Measurements from ENCODE around the gene ARSA.
A peak's percentile ranks its signal among the peaks of the same experiment; 100 is the strongest.
"Not testable (repeated sequence)": the region's sequence is repeated elsewhere in the genome, so short reads cannot be mapped to it uniquely, and the experiment has no call there.

Gene ARSA

DNA sequence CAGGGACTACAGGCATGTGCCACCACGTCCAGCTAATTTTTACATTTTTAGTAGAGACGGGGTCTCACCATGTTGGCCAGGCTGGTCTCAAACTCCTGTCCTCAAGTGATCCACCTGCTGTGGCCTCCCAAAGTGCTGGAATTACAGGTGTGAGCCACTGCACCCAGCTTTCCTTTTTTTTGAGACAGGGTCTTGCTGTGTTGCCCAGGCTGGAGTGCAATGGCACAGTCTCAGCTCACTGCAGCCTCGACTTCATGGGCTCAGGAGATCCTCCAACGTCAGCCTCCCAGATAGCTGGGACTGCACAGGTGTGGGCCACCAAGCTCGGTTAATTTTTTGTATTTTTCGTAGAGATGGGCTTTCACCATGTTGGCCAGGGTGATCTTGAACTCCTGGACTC is 26.7 kb upstream of the ARSA start:
- H3K36me3 ChIP-seq (ENCODE audit: control insufficient read depth, insufficient read depth, low read length); H3K9me3 ChIP-seq (ENCODE audit: control insufficient read depth, low read length); H3K27me3 ChIP-seq (ENCODE audit: control insufficient read depth, insufficient read depth, low read length, poor library complexity, severe bottlenecking); H3K4me3 ChIP-seq (ENCODE audit: insufficient read depth, low read depth, low read length); H3K4me1 ChIP-seq (ENCODE audit: control insufficient read depth, insufficient read depth, low read length); H3K27ac ChIP-seq (ENCODE audit: insufficient read depth, low read depth, low read length, poor library complexity, severe bottlenecking): not testable (repeated sequence)
- 92 to 94% methylated on average over 6 of the region's 6 CpGs for WGBS, 2 experiments

DNA sequence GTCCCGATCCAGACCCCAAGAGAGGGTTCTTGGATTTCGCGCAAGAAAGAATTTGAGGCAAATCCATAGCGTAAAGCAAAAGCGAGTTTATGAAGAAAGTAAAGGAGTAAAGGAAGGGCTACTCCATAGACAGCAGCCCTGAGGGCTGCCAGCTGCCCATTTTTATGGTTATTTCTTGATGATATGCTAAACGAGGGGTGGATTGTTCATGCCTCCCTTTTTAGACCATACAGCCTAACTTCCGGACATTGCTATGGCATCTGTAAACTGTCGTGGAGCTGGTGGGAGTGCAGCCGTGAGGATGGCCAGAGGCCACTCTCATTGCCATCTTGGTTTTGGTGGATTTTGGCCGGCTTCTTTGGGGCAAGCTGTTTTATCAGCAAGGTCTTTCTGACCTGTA is 25.3 kb upstream of the ARSA start:
- Histone ChIP-seq H3K36me3 (ENCODE audit: control insufficient read depth, insufficient read depth, low read length) (no peaks in the 10 kb centered on the region), H3K27ac (ENCODE audit: insufficient read depth, low read depth, low read length, poor library complexity, severe bottlenecking) (no peak overlapping the region), H3K9me3 (ENCODE audit: control insufficient read depth, low read length) (peaks cover 2% of the 10 kb centered on the region), H3K27me3 (ENCODE audit: control insufficient read depth, insufficient read depth, low read length, poor library complexity, severe bottlenecking) (no peaks in the 10 kb centered on the region), H3K4me1 (ENCODE audit: control insufficient read depth, insufficient read depth, low read length) (no peaks in the 10 kb centered on the region), H3K4me3 (ENCODE audit: insufficient read depth, low read depth, low read length) (no peak overlapping the region)
- 93 to 95% methylated on average over 10 of the region's 10 CpGs for WGBS, 2 experiments

DNA sequence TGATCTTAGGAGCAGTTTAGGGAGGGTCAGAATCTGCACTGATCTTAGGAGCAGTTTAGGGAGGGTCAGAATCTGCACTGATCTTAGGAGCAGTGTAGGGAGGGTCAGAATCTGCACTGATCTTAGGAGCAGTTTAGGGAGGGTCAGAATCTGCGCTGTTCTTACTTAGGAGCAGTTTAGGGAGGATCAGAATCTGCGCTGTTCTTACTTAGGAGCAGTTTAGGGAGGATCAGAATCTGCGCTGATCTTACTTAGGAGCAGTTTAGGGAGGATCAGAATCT is 15.8 kb upstream of the ARSA start:
- H3K9me3 ChIP-seq (ENCODE audit: control insufficient read depth, low read length); H3K4me3 ChIP-seq (ENCODE audit: insufficient read depth, low read depth, low read length); H3K36me3 ChIP-seq (ENCODE audit: control insufficient read depth, insufficient read depth, low read length); H3K27ac ChIP-seq (ENCODE audit: insufficient read depth, low read depth, low read length, poor library complexity, severe bottlenecking): not testable (repeated sequence)
- Histone ChIP-seq H3K4me1 (ENCODE audit: control insufficient read depth, insufficient read depth, low read length) (peaks cover 14% of the 10 kb centered on the region), H3K27me3 (ENCODE audit: control insufficient read depth, insufficient read depth, low read length, poor library complexity, severe bottlenecking) (peaks cover 15% of the 10 kb centered on the region)
- 89 to 93% methylated on average over 3 of the region's 3 CpGs for WGBS, 2 experiments

DNA sequence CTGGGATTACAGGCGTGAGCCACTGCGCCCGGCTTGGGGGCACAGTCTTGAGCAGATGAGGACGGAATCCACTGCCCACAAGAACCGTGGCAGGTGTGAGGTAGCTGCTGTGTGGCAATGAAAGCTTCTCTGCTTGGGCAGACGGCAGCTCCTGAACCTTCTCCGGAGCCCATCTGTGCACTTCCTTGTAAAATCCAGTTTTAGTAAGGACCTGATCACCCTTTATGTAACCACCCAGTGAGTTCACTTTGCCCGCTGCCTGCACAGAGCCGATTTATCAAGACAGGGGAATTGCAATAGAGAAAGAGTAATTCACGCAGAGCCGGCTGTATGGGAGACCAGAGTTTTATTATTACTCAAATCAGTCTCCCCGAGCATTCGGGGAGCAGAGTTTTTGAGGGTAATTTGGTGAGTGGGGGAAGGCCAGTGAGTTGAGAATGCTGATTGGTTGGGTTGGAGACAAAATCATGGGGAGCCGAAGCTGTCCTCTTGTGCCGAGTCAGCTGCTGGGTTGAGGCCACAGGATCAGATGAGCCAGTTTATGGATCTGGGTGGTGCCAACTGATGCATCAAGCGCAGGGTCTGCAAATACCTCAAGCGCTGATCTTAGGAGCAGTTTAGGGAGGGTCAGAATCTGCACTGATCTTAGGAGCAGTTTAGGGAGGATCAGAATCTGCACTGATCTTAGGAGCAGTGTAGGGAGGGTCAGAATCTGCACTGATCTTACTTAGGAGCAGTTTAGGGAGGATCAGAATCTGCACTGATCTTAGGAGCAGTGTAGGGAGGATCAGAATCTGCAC is 15.3 kb upstream of the ARSA start:
- H3K9me3 ChIP-seq (ENCODE audit: control insufficient read depth, low read length); H3K27ac ChIP-seq (ENCODE audit: insufficient read depth, low read depth, low read length, poor library complexity, severe bottlenecking); H3K36me3 ChIP-seq (ENCODE audit: control insufficient read depth, insufficient read depth, low read length); H3K4me3 ChIP-seq (ENCODE audit: insufficient read depth, low read depth, low read length): not testable (repeated sequence)
- 92 to 93% methylated on average over 17 of the region's 17 CpGs for WGBS, 2 experiments
- Histone ChIP-seq H3K27me3 (ENCODE audit: control insufficient read depth, insufficient read depth, low read length, poor library complexity, severe bottlenecking) (peaks cover 15% of the 10 kb centered on the region), H3K4me1 (ENCODE audit: control insufficient read depth, insufficient read depth, low read length) (peaks cover 14% of the 10 kb centered on the region)

DNA sequence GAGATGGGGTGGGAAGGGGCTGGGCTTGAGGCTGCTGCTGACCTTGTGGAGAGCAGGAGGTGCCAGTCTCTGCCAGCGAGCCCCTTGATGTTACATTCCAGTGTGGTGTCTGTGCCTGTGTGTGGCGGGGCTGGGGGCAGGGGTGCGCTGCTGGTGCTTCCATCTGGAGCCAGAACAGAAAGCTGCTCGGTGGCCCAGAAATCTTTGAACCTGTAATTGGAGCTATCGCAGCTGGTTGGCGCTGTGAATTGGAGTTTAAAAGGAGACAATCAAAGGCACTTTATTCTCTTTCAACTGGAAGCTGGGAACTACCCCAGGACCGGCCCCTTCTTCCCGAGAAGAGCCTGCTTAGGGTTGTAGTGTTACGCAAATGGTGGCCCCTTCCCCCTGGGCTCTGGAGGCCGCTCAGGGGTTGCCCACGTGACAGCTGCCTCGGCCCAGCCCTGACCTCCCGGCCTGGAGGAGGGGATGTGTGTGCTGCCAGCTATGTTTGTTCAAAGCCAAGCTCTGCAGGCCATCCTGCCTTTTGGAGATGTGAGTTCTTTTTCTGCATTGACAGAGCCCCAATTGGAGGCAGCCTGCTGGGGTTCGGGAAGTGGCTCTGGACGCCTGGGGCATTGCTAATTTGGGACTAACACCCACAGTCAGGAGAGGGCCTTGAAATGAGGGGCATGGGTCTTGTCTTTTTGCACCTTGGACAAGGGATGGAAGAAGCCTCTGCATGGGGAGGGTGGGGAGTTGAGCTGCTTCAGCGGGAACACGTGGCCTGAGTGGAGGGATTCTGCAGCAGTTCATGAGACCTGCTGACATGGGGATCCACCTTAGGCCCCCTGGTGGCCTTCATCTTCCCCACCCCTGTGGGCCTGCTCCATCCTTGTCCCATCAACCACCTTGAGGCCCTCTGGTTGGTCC is 14.0 kb upstream of the ARSA start:
- H3K4me1 ChIP-seq (ENCODE audit: control insufficient read depth, insufficient read depth, low read length), result peaks cover 14% of the 10 kb centered on the region
- H3K36me3 ChIP-seq (ENCODE audit: control insufficient read depth, insufficient read depth, low read length), result no peaks in the 10 kb centered on the region
- H3K4me3 ChIP-seq (ENCODE audit: insufficient read depth, low read depth, low read length), result no peak overlapping the region
- no peaks in the 10 kb centered on the region for H3K9me3 ChIP-seq (ENCODE audit: control insufficient read depth, low read length)
- WGBS, 2 experiments, result 9% methylated on average over 17 of the region's 17 CpGs
- peak overlapping the region; percentile 77 for H3K27ac ChIP-seq (ENCODE audit: insufficient read depth, low read depth, low read length, poor library complexity, severe bottlenecking)
- H3K27me3 ChIP-seq (ENCODE audit: control insufficient read depth, insufficient read depth, low read length, poor library complexity, severe bottlenecking), result peaks cover 15% of the 10 kb centered on the region

DNA sequence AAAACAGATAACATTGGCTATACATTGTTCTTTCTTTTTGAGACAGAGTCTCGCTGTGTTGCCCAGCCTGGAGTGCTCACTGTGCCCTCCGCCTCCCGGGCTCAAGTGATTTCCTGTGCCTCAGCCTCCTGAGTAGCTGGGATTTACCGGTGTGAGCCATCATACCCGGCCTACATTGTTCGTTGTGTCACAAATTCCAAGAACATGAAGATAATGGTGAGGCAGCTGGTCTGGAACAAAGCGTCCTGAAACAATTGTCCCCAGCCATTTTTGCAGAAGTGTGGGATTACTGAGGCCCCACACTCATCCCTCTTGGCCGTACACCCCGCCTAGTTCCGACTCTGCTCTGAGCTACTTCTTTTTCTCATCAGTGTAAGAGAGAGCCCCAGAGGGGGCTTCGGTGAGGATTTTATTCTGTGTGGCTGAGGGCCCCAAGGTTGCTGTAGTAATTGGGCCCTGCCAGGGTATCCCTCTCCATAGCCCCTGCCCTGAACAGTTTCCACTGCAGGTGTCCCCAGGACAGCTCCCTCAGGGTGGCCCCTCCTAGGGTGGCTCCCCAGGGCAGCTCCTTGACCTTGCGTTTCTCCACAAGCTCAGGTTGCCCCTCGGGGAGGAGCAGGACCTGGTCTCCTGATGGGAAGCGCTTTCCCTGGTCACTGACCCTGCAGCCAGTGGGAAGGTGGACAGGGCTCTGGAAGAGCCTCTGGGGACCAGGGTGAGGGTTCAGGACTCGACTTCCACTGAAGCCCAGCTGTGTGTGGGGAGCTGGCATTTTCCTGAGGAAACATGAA is 13.1 kb upstream of the ARSA start:
- H3K36me3 ChIP-seq (ENCODE audit: control insufficient read depth, insufficient read depth, low read length), result no peaks in the 10 kb centered on the region
- no peak overlapping the region for H3K4me3 ChIP-seq (ENCODE audit: insufficient read depth, low read depth, low read length)
- H3K4me1 ChIP-seq (ENCODE audit: control insufficient read depth, insufficient read depth, low read length), result peaks cover 14% of the 10 kb centered on the region
- WGBS, 2 experiments, result 75 to 77% methylated on average over 15 of the region's 15 CpGs
- H3K27me3 ChIP-seq (ENCODE audit: control insufficient read depth, insufficient read depth, low read length, poor library complexity, severe bottlenecking), result peaks cover 15% of the 10 kb centered on the region
- peak overlapping the region; percentile 77 for H3K27ac ChIP-seq (ENCODE audit: insufficient read depth, low read depth, low read length, poor library complexity, severe bottlenecking)
- H3K9me3 ChIP-seq (ENCODE audit: control insufficient read depth, low read length), result no peaks in the 10 kb centered on the region

DNA sequence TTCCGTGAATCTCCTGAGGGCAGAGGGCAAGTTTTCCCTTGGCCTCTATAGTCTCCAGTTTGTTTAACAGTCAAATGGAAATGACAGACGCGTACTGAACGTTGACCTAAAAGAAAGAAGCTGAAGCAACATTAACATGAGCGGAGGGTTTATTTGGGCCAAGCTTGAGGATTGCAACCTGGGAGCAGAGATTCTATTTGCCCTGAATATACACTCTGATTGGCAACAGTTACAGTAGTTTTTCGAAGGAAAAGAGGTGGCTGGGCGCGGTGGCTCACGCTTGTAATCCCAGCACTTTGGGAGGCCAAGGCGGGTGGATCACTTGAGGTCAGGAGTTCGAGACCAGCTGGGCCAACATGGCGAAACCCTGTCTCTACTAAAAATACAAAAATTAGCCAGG is 12.3 kb upstream of the ARSA start:
- not testable (repeated sequence) for H3K36me3 ChIP-seq (ENCODE audit: control insufficient read depth, insufficient read depth, low read length)
- WGBS, 2 experiments, result 90 to 94% methylated on average over 12 of the region's 12 CpGs

DNA sequence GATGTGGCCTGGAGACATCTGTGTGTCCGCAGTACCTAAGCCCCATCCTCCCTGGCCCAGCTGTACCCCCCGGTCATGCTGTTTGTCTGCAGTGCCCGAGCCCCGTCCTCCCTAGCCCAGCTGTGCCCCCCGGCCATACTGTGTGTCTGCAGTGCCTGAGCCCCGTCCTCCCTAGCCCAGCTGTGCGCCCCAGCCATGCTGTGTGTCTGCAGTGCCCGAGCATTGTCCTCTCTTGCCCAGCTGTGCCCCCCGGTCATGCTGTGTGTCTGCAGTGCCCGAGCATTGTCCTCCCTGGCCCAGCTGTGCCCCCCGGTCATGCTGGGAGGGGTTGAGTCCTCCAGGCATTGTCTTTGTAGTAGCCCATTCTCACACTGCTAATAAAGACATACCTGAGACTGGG is 7.6 kb upstream of the ARSA start:
- no peak overlapping the region for H3K4me3 ChIP-seq (ENCODE audit: insufficient read depth, low read depth, low read length)
- no peaks in the 10 kb centered on the region for H3K9me3 ChIP-seq (ENCODE audit: control insufficient read depth, low read length)
- 90% methylated on average over 11 of the region's 11 CpGs for WGBS, 2 experiments

More for the DNA sequence above, 12.3 kb upstream of the ARSA start:
- H3K4me1 ChIP-seq (ENCODE audit: control insufficient read depth, insufficient read depth, low read length), result peaks cover 14% of the 10 kb centered on the region
- not testable (repeated sequence) for H3K9me3 ChIP-seq (ENCODE audit: control insufficient read depth, low read length); H3K4me3 ChIP-seq (ENCODE audit: insufficient read depth, low read depth, low read length); H3K27ac ChIP-seq (ENCODE audit: insufficient read depth, low read depth, low read length, poor library complexity, severe bottlenecking)
- peaks cover 15% of the 10 kb centered on the region for H3K27me3 ChIP-seq (ENCODE audit: control insufficient read depth, insufficient read depth, low read length, poor library complexity, severe bottlenecking)

DNA sequence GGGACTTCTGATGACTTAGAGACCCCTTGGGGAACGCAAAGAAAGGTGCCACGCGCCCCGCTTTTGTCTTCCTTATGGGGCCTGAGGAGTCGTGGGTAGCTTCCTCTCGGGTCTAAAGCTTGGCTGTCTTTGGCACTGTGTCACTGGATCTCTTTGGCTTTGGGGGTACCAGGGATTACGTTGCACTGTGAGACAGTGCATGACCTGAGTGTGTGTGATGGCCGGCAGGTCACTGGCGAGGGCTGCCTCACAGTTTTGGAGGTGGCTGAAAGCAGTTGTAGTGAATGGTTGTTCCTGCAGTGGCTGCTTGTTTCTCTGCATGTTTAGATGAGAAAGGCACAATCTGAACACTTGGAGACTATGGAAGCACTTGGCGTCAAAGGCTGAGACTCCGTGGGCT is 5.8 kb upstream of the ARSA start:
- H3K36me3 ChIP-seq (ENCODE audit: control insufficient read depth, insufficient read depth, low read length), result no peaks in the 10 kb centered on the region
- WGBS, 2 experiments, result 87 to 91% methylated on average over 11 of the region's 11 CpGs
- H3K4me3 ChIP-seq (ENCODE audit: insufficient read depth, low read depth, low read length), result no peak overlapping the region
- H3K4me1 ChIP-seq (ENCODE audit: control insufficient read depth, insufficient read depth, low read length), result peaks cover 2% of the 10 kb centered on the region
- no peaks in the 10 kb centered on the region for H3K9me3 ChIP-seq (ENCODE audit: control insufficient read depth, low read length)
- H3K27me3 ChIP-seq (ENCODE audit: control insufficient read depth, insufficient read depth, low read length, poor library complexity, severe bottlenecking), result peaks cover 3% of the 10 kb centered on the region
- H3K27ac ChIP-seq (ENCODE audit: insufficient read depth, low read depth, low read length, poor library complexity, severe bottlenecking), result no peak overlapping the region

More for the DNA sequence above, 7.6 kb upstream of the ARSA start:
- H3K27me3 ChIP-seq (ENCODE audit: control insufficient read depth, insufficient read depth, low read length, poor library complexity, severe bottlenecking), result no peaks in the 10 kb centered on the region
- H3K4me1 ChIP-seq (ENCODE audit: control insufficient read depth, insufficient read depth, low read length), result no peaks in the 10 kb centered on the region
- H3K27ac ChIP-seq (ENCODE audit: insufficient read depth, low read depth, low read length, poor library complexity, severe bottlenecking), result no peak overlapping the region
- H3K36me3 ChIP-seq (ENCODE audit: control insufficient read depth, insufficient read depth, low read length), result no peaks in the 10 kb centered on the region

DNA sequence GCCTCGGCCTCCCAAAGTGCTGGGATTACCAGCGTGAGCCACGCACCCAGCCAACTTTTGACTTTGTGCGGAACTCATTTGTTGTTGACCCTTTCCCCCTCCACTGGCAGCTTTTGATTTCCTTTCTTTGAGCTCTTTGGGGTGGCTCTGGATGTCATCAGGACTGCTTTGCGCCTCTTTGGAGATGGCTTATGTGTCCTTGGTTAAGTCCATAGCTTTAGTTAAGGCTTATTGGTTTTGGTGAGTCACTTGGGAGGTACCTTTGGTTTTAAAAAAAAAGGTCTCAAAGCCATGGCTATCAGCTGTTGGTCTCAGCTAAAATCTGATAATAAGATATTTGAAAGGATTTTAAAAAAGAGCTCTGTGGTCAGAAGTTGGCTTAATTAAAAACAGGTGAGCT is 5.1 kb upstream of the ARSA start:
- peaks cover 6% of the 10 kb centered on the region for H3K4me1 ChIP-seq (ENCODE audit: control insufficient read depth, insufficient read depth, low read length)
- H3K27me3 ChIP-seq (ENCODE audit: control insufficient read depth, insufficient read depth, low read length, poor library complexity, severe bottlenecking), result peaks cover 4% of the 10 kb centered on the region
- no peak overlapping the region for H3K4me3 ChIP-seq (ENCODE audit: insufficient read depth, low read depth, low read length)
- WGBS, 2 experiments, result 95 to 97% methylated on average over 5 of the region's 5 CpGs
- H3K27ac ChIP-seq (ENCODE audit: insufficient read depth, low read depth, low read length, poor library complexity, severe bottlenecking), result no peak overlapping the region
- no peaks in the 10 kb centered on the region for H3K36me3 ChIP-seq (ENCODE audit: control insufficient read depth, insufficient read depth, low read length)
- no peaks in the 10 kb centered on the region for H3K9me3 ChIP-seq (ENCODE audit: control insufficient read depth, low read length)

All from ectodermal cell (in vitro differentiated cells).